HepG2 (cell line): ENCODE results near the gene TNFAIP8L1. TPM values are rescaled to one million over a fixed set of nuclear protein-coding genes. Genes with fewer than 3 reads are reported as not detected.

Source experiments
- ATF2 ChIP-seq: sonication (generic); formaldehyde crosslinking; IDR thresholded peaks from 2 replicates; pipeline ENCODE4 v1.4.0; 2020; ENCODE audit warnings: missing genetic modification reagents
- ERF ChIP-seq: IDR thresholded peaks from 2 replicates; pipeline ENCODE4 v1.6.1; 2018; ENCODE audit warnings: missing biosample characterization, missing genetic modification reagents
- FOXA1 ChIP-seq, 2 experiments: fragments of 450-650 bp in 1 of 2; sonication (generic) in 1 of 2; formaldehyde crosslinking in 1 of 2; IDR thresholded peaks; 2 replicates each; pipeline versions ENCODE4 v1.4.0 to v1.6.1; 2016 to 2020; ENCODE audit warnings: missing genetic modification reagents in 1 of 2
- GATAD2A ChIP-seq: IDR thresholded peaks from 2 replicates; pipeline ENCODE4 v1.6.1; 2016
- KDM2A ChIP-seq: sonication (generic); formaldehyde crosslinking; IDR thresholded peaks from 2 replicates; pipeline ENCODE4 v1.4.0; 2020; ENCODE audit warnings: low read depth, missing genetic modification reagents, borderline replicate concordance
- MEF2D ChIP-seq: sonication (generic); formaldehyde crosslinking; IDR thresholded peaks from 2 replicates; pipeline ENCODE4 v1.5.1; 2020; ENCODE audit warnings: mild to moderate bottlenecking, missing genetic modification reagents
- NFYB ChIP-seq: sonication (generic); formaldehyde crosslinking; IDR thresholded peaks from 2 replicates; pipeline ENCODE4 v1.4.0; 2020; ENCODE audit warnings: missing genetic modification reagents
- PHF8 ChIP-seq: sonication (generic); formaldehyde crosslinking; IDR thresholded peaks from 2 replicates; pipeline ENCODE4 v1.5.0; 2020; ENCODE audit warnings: missing genetic modification reagents
- RBAK ChIP-seq: sonication (generic); formaldehyde crosslinking; IDR thresholded peaks from 2 replicates; pipeline ENCODE4 v1.5.1; 2020; ENCODE audit warnings: mild to moderate bottlenecking, missing genetic modification reagents
- SALL1 ChIP-seq: sonication (generic); formaldehyde crosslinking; IDR thresholded peaks from 2 replicates; pipeline ENCODE4 v1.8.0; 2022; ENCODE audit warnings: mild to moderate bottlenecking, missing genetic modification reagents
- THRA ChIP-seq: sonication (generic); formaldehyde crosslinking; IDR thresholded peaks from 2 replicates; pipeline ENCODE4 v1.4.0; 2020; ENCODE audit warnings: missing genetic modification reagents, borderline replicate concordance
- YEATS2 ChIP-seq: sonication (generic); formaldehyde crosslinking; IDR thresholded peaks from 2 replicates; pipeline ENCODE4 v1.4.0; 2020; ENCODE audit warnings: missing genetic modification reagents, borderline replicate concordance
- YY1 ChIP-seq: IDR thresholded peaks from 2 replicates; pipeline ENCODE4 v1.6.1; 2011; ENCODE audit warnings: low read length, low read depth, moderate library complexity, mild to moderate bottlenecking; ENCODE audit not compliant: insufficient read depth, insufficient replicate concordance
- ZBTB7B ChIP-seq: sonication (generic); formaldehyde crosslinking; IDR thresholded peaks from 2 replicates; pipeline ENCODE4 v1.4.0; 2020; ENCODE audit warnings: missing genetic modification reagents
- ZMYM3 ChIP-seq: sonication (generic); formaldehyde crosslinking; IDR thresholded peaks from 2 replicates; pipeline ENCODE4 v1.5.1; 2020; ENCODE audit warnings: mild to moderate bottlenecking, missing genetic modification reagents
- ZNF629 ChIP-seq: sonication (generic); formaldehyde crosslinking; conservative IDR thresholded peaks from 2 replicates; pipeline ENCODE4 v1.5.0; 2020; ENCODE audit warnings: missing genetic modification reagents
- ZNF674 ChIP-seq: sonication (generic); formaldehyde crosslinking; IDR thresholded peaks from 2 replicates; pipeline ENCODE4 v1.5.0; 2020; ENCODE audit warnings: low read depth, mild to moderate bottlenecking, missing genetic modification reagents
- ZNF772 ChIP-seq: sonication (generic); formaldehyde crosslinking; IDR thresholded peaks from 2 replicates; pipeline ENCODE4 v1.5.0; 2020; ENCODE audit warnings: mild to moderate bottlenecking, missing genetic modification reagents
- ZSCAN25 ChIP-seq: sonication (generic); formaldehyde crosslinking; IDR thresholded peaks from 2 replicates; pipeline ENCODE4 v1.8.0; 2022; ENCODE audit warnings: mild to moderate bottlenecking, missing genetic modification reagents
- polyA plus RNA-seq, 8 experiments: library from polyadenylated mRNA; depleted of rRNA in 3 of 8; stranded (reverse) in 7 of 8; unstranded in 1 of 8; fragments of >200 nt; fragmentation: Illumina TruSeq in 4 of 8; extraction: Trizol in 4 of 8; gene quantifications; 2 replicates each; pipeline versions ENCODE4 v1.2.1 to v1.2.3, GENCODE V29; 2011 to 2016; ENCODE audit warnings: low read depth in 4 of 8, missing spikeins in 1 of 8, mixed read lengths in 1 of 8; ENCODE audit not compliant: insufficient read depth in 1 of 8
- total RNA-seq, 5 experiments: library from RNA; depleted of rRNA; stranded (reverse); fragments of >200 nt; fragmentation: Illumina TruSeq; extraction: Trizol; gene quantifications; 2 replicates each; pipeline ENCODE4 v1.2.3, GENCODE V29; 2016; ENCODE audit warnings: low read depth in 1 of 5
- TF ChIP-seq, protein P1 (sequence below): sonication (generic); formaldehyde crosslinking; IDR thresholded peaks from 2 replicates; pipeline ENCODE4 v1.4.0; 2020; ENCODE audit warnings: missing genetic modification reagents; ENCODE audit errors: not compliant biosample characterization
- TF ChIP-seq, protein P2 (sequence below): sonication (generic); formaldehyde crosslinking; IDR thresholded peaks from 2 replicates; pipeline ENCODE4 v1.8.0; 2022; ENCODE audit warnings: mild to moderate bottlenecking, missing genetic modification reagents
- TF ChIP-seq, protein P3 (sequence below): sonication (generic); formaldehyde crosslinking; IDR thresholded peaks from 2 replicates; pipeline ENCODE4 v1.4.0; 2020; ENCODE audit warnings: missing genetic modification reagents, borderline replicate concordance

Gene TNFAIP8L1
- total and polyA plus RNA-seq, 2 of the 13 experiments (the other 11 are each of a cell fraction or from before 2014, with no cell fraction given), result 13.4 to 21.4 TPM

DNA sequence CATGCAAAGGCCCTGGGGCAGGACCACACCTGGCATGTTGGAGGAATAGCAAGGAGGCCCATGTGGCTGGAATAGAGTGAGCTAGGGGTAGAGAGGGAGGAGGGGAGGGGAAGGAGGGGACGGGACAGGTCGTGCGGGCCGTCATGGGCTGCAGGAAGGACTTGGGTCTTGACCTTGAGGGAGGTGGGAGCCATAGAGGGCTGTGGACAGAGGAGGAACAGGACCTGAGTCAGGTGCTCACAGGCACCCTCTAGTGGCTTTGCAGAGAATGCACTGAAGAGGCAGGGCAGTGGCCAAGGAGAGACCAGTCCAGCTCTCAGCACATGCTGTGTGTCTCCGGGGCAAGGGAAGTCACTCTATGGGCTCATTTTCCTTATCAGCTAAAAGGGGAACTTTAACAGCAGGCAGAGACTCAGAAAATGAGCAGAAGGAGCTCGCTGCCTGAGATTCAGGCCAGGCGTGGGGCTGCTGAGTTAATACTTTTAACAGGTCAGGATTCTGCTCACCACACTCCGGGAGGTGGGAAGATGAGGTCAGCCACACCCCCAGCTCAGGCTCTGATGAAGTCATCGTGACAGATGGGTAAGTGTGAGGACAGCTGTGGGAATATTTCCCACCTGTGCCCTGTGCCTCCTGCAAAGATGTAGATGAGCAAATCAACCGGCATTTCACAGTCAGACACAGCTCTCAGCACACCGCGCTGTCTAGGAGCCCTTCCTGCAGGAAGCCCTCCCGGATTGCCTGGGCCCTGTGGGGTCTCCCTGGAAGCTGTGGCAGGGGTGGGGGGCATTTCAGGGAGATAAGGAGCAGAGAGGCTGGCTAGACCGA is 6.0 kb upstream of the TNFAIP8L1 start (continued):
- TF ChIP-seq, protein P1, sequence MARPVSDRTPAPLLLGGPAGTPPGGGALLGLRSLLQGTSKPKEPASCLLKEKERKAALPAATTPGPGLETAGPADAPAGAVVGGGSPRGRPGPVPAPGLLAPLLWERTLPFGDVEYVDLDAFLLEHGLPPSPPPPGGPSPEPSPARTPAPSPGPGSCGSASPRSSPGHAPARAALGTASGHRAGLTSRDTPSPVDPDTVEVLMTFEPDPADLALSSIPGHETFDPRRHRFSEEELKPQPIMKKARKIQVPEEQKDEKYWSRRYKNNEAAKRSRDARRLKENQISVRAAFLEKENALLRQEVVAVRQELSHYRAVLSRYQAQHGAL, result no peak
- 0 out of 2 replicates have a peak, but pooled peaks have one; percentile 9 for TF ChIP-seq ZNF772 (CRISPR knock-in tag)
- TF ChIP-seq NFYB (CRISPR knock-in tag), result no peak
- peak; percentile 19; the same call in 1 of the 2 replicates for TF ChIP-seq SALL1
- 0 out of 2 replicates have a peak, but pooled peaks have one; percentile 17 for TF ChIP-seq ZNF629
- 0 out of 2 replicates have a peak, but pooled peaks have one; percentile 23 for TF ChIP-seq ATF2 (CRISPR knock-in tag)
- 0 out of 2 replicates have a peak, but pooled peaks have one; percentile 20 for TF ChIP-seq MEF2D (CRISPR knock-in tag)
- TF ChIP-seq ZNF674, result no peak
- no peak for TF ChIP-seq PHF8
- TF ChIP-seq, protein P2, sequence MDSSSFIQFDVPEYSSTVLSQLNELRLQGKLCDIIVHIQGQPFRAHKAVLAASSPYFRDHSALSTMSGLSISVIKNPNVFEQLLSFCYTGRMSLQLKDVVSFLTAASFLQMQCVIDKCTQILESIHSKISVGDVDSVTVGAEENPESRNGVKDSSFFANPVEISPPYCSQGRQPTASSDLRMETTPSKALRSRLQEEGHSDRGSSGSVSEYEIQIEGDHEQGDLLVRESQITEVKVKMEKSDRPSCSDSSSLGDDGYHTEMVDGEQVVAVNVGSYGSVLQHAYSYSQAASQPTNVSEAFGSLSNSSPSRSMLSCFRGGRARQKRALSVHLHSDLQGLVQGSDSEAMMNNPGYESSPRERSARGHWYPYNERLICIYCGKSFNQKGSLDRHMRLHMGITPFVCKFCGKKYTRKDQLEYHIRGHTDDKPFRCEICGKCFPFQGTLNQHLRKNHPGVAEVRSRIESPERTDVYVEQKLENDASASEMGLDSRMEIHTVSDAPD (CRISPR knock-in tag), result no peak
- TF ChIP-seq GATAD2A (CRISPR knock-in tag), result peak; percentile 63
- TF ChIP-seq ERF, result peak; percentile 56; the same call in 1 of the 2 replicates
- peak; percentile 23 for TF ChIP-seq YY1
- no peak for TF ChIP-seq ZBTB7B (CRISPR knock-in tag)
- peak; percentile 43; the same call in 1 of the 2 replicates for TF ChIP-seq KDM2A
- TF ChIP-seq YEATS2, result no peak
- no peak for TF ChIP-seq FOXA1 (IDR thresholded peaks at IDR 0.05)
- TF ChIP-seq FOXA1 (CRISPR knock-in tag; IDR thresholded peaks at IDR 0.05), result 0 out of 2 replicates have a peak, but pooled peaks have one; percentile 20
- TF ChIP-seq ZSCAN25 (CRISPR knock-in tag), result peak; percentile 83
- TF ChIP-seq, protein P3, sequence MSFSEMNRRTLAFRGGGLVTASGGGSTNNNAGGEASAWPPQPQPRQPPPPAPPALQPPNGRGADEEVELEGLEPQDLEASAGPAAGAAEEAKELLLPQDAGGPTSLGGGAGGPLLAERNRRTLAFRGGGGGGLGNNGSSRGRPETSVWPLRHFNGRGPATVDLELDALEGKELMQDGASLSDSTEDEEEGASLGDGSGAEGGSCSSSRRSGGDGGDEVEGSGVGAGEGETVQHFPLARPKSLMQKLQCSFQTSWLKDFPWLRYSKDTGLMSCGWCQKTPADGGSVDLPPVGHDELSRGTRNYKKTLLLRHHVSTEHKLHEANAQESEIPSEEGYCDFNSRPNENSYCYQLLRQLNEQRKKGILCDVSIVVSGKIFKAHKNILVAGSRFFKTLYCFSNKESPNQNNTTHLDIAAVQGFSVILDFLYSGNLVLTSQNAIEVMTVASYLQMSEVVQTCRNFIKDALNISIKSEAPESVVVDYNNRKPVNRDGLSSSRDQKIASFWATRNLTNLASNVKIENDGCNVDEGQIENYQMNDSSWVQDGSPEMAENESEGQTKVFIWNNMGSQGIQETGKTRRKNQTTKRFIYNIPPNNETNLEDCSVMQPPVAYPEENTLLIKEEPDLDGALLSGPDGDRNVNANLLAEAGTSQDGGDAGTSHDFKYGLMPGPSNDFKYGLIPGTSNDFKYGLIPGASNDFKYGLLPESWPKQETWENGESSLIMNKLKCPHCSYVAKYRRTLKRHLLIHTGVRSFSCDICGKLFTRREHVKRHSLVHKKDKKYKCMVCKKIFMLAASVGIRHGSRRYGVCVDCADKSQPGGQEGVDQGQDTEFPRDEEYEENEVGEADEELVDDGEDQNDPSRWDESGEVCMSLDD (CRISPR knock-in tag), result no peak
- TF ChIP-seq RBAK (CRISPR knock-in tag), result no peak
- TF ChIP-seq THRA, result peak; percentile 57; the same call in 1 of the 2 replicates
- peak; percentile 99 for TF ChIP-seq ZMYM3
